GM21737 (cell line): ENCODE data around the gene C5.
"Not testable (repeated sequence)": the region's sequence is repeated elsewhere in the genome, so short reads cannot be mapped to it uniquely, and the experiment has no call there.

Experiments
- ATAC-seq: cut with Tn5 transposase; IDR thresholded peaks from one replicate; pipeline ENCODE4 v1.9.1; 2021; ENCODE audit warnings: mild to moderate bottlenecking, moderate library complexity; ENCODE audit not compliant: unreplicated experiment

C5 gene

DNA sequence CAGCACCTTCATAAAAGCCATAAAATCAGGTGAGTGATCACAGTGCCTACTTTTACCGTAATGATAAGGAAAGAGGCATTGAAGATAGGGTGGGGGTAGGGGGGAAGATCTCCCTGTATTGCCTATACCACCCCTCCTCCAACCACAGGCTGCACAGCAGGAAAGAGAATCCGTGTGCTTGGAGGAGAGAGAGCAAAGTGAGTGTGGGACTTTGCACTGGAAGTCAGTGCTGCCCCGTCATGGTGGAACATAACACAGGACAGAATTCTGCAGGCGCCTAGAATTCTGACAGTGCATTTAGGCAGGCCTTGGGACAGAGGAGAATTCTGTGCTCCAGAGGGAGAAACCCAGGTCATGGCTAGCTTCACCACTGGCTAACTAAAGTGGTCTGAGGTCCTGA is 3.5 kb upstream of the C5 start:
- ATAC-seq: no peak

DNA sequence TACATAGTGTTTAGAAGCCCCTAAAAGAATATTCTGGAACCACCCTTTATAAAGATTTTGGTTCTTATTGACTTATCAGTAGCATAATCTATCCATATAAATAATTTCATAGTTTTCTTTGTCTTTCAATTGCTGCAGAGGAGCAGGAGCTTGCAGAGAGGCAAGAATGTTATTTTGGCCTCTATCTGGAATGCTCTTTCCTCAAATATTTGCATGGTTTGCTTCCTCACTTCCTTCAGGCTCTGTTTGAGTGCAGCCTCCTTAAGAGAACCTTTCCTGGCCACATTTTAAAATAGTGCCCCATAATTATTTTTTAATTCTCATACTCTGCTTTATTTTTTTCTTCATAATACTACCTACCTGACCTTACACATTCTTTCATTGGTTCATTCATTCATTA is 1.5 kb downstream of the C5 start:
- ATAC-seq: no peak

DNA sequence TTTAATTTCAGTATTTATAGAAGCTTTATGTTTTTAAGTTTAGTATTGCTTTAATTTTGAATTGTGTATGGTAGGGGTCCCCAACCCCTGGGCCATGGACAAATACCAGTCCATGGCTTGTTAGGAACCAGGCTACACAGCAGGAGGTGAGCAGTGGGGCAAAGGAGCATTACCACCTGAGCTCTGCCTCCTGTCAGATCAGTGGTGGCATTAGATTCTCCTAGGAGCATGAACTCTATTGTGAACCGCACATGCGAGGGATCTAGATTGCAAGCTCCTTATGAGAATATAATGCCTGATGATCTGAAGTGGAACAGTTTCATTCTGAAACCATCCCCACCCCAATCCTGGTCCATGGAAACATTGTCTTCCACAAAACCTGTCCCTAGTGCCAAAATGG is 1.9 kb downstream of the C5 start:
- no peak for ATAC-seq

DNA sequence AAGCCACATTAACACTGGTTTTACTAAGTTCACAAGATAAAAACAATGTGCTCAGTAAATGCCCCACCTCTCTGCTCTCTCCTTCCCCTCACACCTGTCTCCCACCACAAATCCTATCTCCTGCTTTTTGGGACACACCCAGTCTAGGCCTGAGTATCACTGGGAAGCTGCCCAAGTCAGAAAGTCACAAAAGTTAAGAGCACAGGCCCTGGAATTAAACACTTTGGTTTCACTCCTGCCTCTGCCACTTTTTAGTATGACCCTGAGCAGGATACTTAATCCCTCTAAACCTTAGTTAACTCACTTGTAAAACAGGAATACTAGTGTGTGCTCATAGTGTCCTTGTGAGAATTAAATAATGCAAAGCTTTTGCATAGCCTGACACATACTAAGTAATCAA is 11.3 kb downstream of the C5 start:
- ATAC-seq: no peak

DNA sequence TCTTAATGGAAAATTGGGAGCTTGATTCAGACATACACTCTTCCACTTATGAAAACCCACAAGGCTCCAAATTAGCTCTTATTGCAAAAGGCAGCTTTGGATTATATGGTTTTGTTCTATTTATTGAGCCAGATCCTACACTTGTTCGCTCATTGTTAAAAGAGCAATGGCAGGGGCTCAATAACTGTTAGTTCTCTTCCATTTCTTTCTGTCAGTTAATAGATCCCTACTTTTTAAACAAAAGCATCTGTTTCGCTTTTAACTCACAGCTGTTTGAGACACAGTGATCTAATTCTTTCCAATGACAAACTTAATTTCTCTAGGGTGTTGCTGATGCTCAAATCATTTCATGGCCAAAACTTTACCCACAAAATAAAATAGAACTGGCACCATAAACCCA is 11.7 kb downstream of the C5 start:
- no peak for ATAC-seq

DNA sequence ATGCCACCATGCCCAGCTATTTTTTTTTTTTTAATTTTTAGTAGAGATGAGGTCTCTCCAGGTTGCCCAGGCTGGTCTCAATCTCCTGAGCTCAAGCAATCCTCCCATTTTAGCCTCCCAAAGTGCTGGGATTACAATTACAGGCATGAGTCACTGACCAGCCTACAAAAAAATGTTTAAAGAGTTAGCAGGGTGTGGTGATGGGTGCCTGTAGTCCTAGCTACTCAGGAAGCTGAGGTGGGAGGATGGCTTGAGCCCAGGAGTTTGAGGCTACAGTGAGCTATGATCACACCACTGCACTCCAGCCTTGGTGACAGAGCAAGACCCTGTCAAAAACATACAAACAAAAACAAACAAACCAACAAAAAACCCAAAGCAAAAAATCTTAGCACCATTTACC is 14.4 kb downstream of the C5 start:
- not testable (repeated sequence) for ATAC-seq

DNA sequence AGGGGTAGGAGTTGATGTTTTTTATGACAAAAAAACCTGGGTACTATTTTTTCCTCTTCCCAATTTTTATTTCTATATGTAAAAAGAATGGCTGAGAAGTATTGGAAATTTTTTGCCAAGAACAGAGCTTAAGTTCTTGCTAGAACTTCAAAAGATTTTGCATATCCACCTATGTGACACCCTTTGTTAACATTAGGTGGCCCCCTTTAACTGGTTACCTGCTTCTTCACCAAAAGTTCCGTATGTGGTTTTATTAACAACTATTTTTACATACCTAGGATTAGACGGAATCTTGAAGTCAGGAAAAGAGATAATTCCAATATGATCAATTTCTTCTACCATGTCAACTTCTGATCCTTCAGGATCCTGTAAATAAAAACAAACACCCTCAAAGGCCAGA is 15.5 kb downstream of the C5 start:
- ATAC-seq: no peak

DNA sequence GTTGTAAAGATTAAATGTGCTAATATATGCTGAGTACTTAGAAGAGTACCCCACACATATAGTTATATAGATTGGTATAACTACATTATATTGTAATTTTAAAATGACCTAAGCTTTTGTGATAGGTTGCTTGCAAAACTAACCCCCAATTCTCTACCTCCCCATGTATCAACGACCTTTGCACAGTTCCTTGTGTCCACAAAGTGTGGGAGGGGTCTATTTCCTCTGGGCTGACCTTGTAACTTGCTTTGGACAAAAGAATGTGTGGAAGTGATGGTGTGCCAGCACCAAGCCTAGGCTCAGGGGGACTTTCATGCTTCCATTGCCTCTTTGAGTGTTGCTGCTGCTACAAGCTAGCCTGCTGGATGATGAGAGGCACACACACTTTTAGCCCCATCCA is 20.6 kb downstream of the C5 start:
- ATAC-seq: no peak

DNA sequence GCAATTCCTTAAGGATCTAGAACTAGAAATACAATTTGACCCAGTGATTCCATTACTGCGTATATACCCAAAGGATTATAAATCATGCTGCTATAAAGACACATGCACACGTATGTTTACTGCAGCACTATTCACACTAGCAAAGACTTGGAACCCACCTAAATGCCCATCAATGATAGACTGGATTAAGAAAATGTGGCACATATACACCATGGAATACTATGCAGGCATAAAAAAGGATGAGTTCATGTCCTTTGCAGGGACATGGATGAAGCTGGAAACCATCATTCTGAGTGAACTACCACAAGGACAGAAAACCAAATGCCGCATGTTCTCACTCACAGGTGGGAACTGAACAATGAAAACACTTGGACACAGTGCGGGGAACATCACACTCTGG is 21.8 kb downstream of the C5 start:
- ATAC-seq: not testable (repeated sequence)

DNA sequence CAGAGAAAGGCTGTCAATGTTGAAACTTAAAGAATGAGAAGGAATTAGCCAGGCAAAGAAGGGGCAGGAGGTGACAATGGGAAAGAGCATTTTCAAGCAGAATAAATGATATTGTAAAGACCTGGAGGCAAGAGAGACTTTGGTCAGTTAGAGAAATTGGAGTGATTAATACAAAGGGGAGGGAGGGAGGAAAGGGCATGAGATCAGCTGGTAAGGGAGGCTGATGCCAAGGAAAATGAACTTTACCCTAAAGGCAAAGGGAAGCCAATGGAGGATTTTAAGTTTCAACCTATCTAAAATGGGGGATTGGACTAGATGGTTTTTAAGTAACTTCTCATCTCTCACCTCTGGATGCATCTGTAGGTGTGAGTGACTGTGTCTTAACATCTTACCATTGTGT is 23.3 kb downstream of the C5 start:
- ATAC-seq: no peak

DNA sequence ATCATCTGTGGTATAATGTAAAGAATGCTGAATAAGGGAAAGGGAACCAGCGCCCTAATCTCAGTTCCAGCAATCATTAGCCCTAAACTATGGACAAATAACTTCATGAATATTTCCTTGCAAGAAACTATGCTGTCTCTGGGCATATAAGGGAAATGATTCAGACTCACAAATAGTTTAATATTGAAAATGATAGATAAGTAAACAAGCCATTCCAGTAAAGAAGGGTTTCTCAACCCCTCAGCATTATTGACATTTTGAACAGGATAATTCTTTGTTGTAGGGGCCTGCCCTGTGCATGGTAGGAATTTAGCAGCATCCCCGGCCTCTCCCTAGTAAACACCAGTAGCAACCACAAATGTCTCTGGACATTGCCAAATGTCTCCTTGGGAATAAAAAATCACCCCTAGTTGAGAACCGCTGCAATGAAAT is 23.8 kb downstream of the C5 start:
- ATAC-seq: no peak

DNA sequence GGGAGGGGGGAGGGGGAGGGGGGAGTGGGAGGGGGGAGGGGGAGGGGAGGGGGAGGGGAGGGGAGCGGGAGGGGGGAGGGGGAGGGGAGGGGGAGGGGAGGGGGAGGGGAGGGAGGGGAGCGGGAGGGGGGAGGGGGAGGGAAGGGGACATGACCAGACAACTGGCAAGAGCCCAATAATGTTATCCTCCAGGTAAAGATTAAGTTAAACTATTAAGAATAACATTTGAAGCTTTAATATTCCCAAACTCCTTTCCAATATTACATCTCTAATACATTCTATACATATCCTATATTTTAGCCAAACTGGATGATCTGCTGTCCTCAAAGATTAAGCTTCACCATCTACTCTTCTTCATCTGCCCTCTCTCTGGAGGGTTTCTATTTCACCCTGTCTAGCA is 25.8 kb downstream of the C5 start:
- no peak for ATAC-seq

DNA sequence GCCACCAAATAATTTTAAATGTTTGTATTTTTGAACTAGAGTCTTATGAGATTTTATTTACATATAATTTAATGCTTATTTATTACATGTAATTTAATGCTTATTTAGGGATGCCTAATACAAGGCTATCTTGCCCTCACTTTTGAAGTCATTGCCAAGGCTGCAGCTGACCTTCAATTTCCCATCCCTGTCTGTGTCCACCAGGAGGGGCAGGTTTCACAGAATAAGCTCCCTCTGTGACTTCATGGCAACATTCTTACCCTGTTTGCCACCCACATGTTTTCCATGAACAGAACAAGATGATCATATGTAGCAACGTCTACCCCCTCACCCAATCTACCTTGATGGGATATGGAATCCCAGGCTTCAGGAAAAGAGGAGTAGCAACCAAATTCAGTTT is 27.0 kb downstream of the C5 start:
- no peak for ATAC-seq

DNA sequence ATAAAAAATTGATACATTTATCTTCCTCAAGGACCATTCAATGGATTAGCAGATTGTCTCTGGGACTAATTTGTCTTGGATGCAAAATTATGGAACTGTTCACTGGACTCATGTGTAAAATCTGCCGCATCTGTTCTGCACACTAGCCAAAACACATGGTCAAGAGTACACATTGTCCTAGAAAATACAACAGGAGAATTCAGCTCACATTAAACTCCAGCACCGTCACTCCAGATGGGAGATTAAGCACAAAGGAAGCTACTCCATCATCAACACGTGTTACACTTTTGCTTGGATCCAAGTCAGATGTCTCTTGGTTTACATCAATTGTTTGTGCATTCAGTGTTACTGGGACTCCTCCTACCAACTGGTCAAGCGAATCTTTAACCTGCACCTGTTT is 28.8 kb downstream of the C5 start:
- ATAC-seq: no peak

DNA sequence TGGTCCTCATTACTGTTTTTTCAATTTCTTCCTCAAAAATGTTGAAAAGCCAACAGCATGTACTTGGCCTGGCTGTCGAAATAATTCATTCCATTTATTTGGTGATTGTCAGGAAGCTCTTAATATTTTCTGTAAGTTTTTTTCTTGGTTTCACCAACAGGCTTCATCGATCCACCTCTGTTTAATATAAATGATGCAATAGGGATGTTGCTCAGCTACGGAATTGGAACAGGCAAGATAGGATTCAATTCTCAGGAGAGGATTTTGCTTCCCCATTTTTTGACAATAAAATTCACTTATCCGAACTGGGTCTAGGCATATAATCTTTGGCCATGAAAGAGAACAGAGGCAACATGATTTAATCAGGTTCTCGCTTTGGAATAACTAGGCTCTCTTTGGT is 30.8 kb downstream of the C5 start:
- ATAC-seq: no peak

DNA sequence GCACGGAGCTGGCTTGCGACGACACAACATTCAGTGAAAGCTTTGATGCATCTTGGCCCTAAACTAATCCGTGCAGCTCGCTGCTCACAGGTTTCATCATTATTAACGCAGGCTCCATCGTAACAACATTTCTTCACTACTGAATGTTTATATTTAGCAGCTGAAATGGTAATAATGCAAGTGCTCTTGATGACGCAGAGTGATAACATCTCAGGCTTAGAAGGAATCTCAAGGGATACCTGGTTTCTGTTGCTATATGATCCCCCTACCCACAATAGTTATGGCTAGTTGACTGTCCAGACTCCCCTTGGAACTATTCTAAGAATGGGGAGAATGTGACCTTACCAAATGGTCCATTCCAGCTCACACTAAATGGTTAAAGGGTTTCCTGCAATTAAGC is 36.2 kb downstream of the C5 start:
- no peak for ATAC-seq

DNA sequence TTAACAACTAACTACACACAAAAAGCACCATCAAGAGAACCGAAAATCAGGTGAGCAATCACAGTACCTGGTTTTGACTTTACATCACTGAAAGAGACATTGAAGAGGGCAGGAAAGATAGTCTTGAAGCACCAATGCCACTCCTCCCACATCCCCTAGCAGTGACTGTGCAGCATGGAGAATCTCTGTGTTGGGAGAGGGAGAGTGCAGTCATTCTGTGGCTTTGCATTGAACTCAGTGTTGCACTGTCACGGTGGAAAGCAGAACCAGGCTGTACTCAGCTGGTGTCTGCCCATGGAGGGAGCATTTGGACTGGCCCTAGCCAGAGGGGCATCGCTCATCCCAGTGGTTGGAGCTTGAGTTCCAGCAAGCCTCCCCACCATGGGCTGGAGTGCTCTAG is 40.4 kb downstream of the C5 start:
- ATAC-seq: no peak

DNA sequence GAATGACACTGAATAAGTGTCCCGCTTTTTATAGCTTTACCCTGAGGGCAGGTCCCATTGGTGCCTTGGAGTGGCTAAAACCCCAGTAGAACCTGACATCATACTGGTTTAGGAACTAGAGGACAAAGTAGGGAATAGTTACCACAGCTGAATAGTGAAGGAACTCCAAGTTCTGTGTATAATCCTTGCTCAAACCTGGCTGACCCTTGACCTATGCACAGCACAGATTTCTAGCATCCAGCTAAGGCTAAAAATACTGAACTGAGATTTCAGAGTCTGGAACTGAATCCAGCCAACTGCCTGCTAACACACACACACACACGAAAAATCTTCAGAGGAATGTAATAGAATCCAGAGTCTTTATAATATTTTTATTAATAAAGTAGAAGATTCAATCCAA is 50.8 kb downstream of the C5 start:
- ATAC-seq: no peak

DNA sequence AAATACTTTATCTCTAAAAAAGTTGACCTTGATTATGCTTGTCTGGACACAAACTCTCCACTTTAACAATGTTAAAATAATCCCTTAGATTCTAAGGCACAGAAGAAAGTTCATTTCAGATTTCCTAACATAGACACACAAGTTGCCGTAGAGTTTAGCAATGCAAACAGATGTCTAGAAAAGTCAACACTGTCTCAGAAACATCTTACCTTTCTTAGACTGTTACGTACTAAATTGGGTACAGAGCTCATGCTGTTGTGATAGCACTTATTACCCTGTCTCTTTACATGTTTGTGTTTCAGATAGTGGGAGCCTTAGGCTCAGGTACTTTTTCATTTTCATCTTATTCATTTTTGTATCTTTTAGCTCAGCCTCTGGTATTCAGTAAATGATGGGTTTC is 52.0 kb downstream of the C5 start:
- ATAC-seq: no peak

DNA sequence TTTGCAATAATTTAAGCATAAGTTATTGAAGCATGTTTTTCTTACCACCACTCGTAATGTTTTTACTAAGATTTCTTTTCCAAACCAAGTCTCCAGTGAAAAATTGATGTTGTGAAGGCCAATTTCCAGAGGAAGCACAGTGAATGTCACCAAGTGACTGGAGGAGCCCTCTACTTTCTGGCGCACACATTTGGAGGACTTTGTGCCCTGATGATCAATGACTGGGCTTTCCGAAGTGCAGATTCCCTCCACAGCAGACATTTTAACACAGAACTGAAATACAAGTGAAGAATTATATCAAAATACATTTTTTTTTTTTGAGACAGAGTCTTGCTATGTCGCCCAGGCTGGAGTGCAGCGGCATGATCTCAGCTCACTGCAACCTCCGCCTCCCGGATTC is 52.6 kb downstream of the C5 start:
- no peak for ATAC-seq

DNA sequence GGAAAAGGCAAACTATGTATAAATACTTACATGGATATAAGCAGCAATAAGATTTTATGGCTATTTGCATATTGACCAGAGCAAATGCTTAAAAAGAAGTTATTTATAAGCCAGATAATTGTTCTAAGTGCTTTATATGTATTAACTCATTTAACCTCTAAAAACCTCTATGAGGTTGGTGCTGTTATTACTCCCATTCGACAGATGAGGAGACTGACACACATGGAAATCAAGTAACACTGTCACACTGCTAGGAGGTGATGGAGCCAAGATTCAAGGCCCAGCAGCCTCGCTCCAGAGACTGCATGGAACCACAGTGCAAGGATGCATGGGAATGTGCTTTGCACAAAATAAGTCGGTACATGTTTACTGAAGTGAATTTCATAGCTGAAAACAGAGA is 53.7 kb downstream of the C5 start:
- ATAC-seq: no peak

DNA sequence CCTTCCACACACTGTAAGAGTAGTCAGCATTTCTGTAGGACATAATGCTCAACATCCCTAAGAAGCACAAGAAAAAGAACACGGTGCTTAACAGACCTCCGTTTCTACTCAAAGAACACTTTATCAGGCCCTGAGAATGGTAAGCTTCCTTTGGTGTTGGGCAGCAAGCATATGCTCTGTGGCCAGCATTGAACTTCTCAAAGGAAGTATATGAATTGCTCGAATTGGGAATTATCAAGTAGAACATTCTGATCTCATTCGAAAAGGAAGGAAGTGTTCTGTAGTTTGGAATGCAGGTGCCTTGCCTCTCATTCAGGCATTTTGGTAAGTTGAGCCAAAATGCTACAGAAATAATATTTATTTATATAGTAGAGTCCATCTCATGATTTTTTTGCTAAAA is 61.0 kb downstream of the C5 start:
- ATAC-seq: no peak

DNA sequence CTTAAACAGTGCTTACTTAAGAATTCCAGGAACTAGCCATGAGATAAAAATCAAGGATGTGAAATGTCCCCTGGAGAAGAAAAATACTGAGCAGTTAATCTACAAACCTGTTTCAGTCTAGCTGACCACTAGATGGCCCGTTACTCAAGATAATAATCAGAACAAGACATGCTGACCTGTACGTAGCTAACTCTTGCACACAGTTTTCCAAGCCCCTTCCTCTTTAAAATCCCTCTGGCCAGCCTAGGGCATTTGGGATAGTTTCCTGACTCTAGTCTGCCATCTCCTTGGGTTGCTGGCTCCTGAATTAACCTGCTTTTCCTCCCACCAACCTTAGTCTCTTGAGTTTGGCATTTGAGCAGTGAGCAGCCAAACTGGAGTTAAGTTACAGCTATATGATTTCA is 64.3 kb downstream of the C5 start:
- ATAC-seq: no peak

DNA sequence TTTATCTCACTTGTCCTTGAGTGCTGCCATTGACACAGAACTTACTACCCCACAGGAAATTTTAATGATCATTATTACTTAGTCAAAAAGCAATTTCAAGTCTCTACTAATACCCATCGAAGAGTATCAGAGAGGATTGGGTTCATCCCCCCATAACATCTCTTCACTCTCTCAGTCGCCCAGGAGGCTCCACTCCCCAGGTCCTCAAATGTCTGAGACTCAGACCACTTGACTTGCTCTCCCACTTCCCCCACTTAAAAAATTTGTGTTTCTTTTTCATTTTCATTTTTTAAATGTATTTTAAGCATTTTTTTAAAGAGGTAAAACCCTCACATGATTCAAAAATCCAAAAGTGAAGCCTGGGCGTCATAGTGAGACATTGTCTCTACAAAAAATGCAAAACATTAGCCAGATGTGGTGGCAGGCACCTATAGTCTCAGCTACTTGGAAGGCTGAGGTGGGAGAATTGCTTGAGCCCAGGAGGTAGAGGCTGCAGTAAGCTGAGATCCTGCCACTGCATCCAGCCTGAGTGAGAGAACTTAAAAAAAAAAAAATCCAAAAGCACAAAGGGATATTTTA is 66.7 kb downstream of the C5 start:
- ATAC-seq: no peak
